Gastroesophageal sphincter (tissue), 4 donors: ENCODE measurements around the gene ANKRD61. TPM values are rescaled to one million over a fixed set of nuclear protein-coding genes. Genes with fewer than 3 reads are reported as not detected.
"Not testable (repeated sequence)": the region's sequence is repeated elsewhere in the genome, so short reads cannot be mapped to it uniquely, and the experiment has no call there.

ENCODE experiments used
- ATAC-seq: fragments of 150-250 bp; one replicate; pipeline ENCODE4 v1.9.1; 2016; ENCODE audit warnings: mild to moderate bottlenecking, moderate library complexity
- H3K27ac ChIP-seq, 4 donors: fragments of 200-600 bp; sonication (generic) in 3 of 4; 1 replicate in 3 of 4; 2 replicates in 1 of 4; pipeline ENCODE4 v1.5.1; 2016 to 2019
- H3K27me3 ChIP-seq: fragments of 200-600 bp; sonication (generic); one replicate; pipeline ENCODE4 v1.5.1; 2019
- H3K36me3 ChIP-seq, 2 donors: fragments of 200-600 bp; sonication (generic); one replicate each; pipeline ENCODE4 v1.5.1; 2019; ENCODE audit warnings: control low read depth in 1 of 2
- H3K4me1 ChIP-seq, 3 donors: fragments of 200-600 bp; sonication (generic); 1 replicate in 2 of 3; 2 replicates in 1 of 3; pipeline ENCODE4 v1.5.1; 2016 to 2019; ENCODE audit warnings: control low read depth in 2 of 3
- H3K4me3 ChIP-seq, 2 donors: fragments of 200-600 bp; sonication (generic); one replicate each; pipeline ENCODE4 v1.5.1; 2019; ENCODE audit warnings: mild to moderate bottlenecking in 1 of 2, moderate library complexity in 1 of 2
- H3K9me3 ChIP-seq, 3 donors: fragments of 200-600 bp; sonication (generic); one replicate each; pipeline ENCODE4 v1.5.1; 2017 to 2019; ENCODE audit warnings: control low read depth in 2 of 3
- CTCF ChIP-seq, 4 experiments: fragments of 200-600 bp in 2 of 4; fragments of 450-650 bp in 2 of 4; sonication (generic) in 1 of 4; IDR thresholded peaks; one replicate each; pipeline ENCODE4 v1.5.1; 2017 to 2019; ENCODE audit warnings: antibody characterized with exemption in 4 of 4, mild to moderate bottlenecking in 2 of 4, moderate library complexity in 2 of 4
- EP300 ChIP-seq: sonication (generic); formaldehyde crosslinking; IDR thresholded peaks from one replicate; pipeline ENCODE4 v1.6.1; 2017; ENCODE audit warnings: antibody characterized with exemption, mild to moderate bottlenecking
- POLR2A ChIP-seq, 2 donors: fragments of 450-650 bp; IDR thresholded peaks; one replicate each; pipeline ENCODE4 v1.6.1; 2017; ENCODE audit warnings: antibody characterized with exemption in 2 of 2, mild to moderate bottlenecking in 2 of 2, moderate library complexity in 1 of 2
- POLR2AphosphoS5 ChIP-seq: sonication (generic); formaldehyde crosslinking; IDR thresholded peaks from one replicate; pipeline ENCODE4 v1.6.1; 2017; ENCODE audit warnings: antibody characterized with exemption
- WGBS, 2 donors: methylation state at CpG; one replicate each; pipeline ENCODE4 v1.1.5; 2018; ENCODE audit warnings: low coverage in 1 of 2; 5-methylcytosine and 5-hydroxymethylcytosine counted together
- total RNA-seq, 4 donors: library from RNA; depleted of rRNA; stranded (reverse); fragments of >200 nt; gene quantifications; one replicate each; pipeline ENCODE4 v1.1.0, GENCODE V29; 2016

The ANKRD61 gene
- total RNA-seq, 4 donors from 2014 or later, result 0.27 TPM; not detected in 3

GRCh38 chr7:6035686-6036085 is 4.5 kb downstream of the ANKRD61 start:
- H3K27me3 ChIP-seq, result no peaks in the 10 kb centered on the region
- ATAC-seq, result no peak
- no peak overlapping the region for H3K4me3 ChIP-seq
- H3K27ac ChIP-seq, result no peak overlapping the region
- no peaks in the 10 kb centered on the region for H3K4me1 ChIP-seq
- 95 to 96% methylated on average over 3 to 8 of the region's 13 CpGs for WGBS, 2 donors
- no peaks in the 10 kb centered on the region for H3K9me3 ChIP-seq
- TF ChIP-seq POLR2A (IDR thresholded peaks at IDR 0.05) (no peak), CTCF (IDR thresholded peaks at IDR 0.05) (no peak), POLR2AphosphoS5 (no peak), EP300 (no peak)
- H3K36me3 ChIP-seq, result peaks cover 0 to 98% of the 10 kb centered on the region in 2 donors

GRCh38 chr7:6049780-6050179 is 18.6 kb downstream of the ANKRD61 start:
- Histone ChIP-seq H3K27me3 (no peaks in the 10 kb centered on the region), H3K36me3 (peaks cover 0 to 98% of the 10 kb centered on the region in 2 donors), H3K4me3 (no peak overlapping the region), H3K9me3 (no peaks in the 10 kb centered on the region), H3K4me1 (peaks cover 0 to 1% (median 0%) of the 10 kb centered on the region in 3 donors), H3K27ac (no peak overlapping the region)
- 39 to 40% methylated on average over 4 of the region's 4 CpGs for WGBS, 2 donors
- TF ChIP-seq POLR2A (IDR thresholded peaks at IDR 0.05), result no peak
- TF ChIP-seq EP300, result no peak
- no peak for TF ChIP-seq CTCF (IDR thresholded peaks at IDR 0.05)
- TF ChIP-seq POLR2AphosphoS5, result no peak
- no peak for ATAC-seq

GRCh38 chr7:6051185-6051584 is 20.0 kb downstream of the ANKRD61 start:
- WGBS, 2 donors, result 92 to 96% methylated on average over 5 to 6 of the region's 9 CpGs

GRCh38 chr7:6056616-6057015 is 25.4 kb downstream of the ANKRD61 start:
- peaks cover 3 to 42% (median 12%) of the 10 kb centered on the region in 3 donors for H3K4me1 ChIP-seq
- no peaks in the 10 kb centered on the region for H3K9me3 ChIP-seq
- 30% methylated on average over 1 of the region's 1 CpG; no CpG with 5 or more reads in 1 of the 2 donors for WGBS, 2 donors
- no peaks in the 10 kb centered on the region for H3K27me3 ChIP-seq
- ATAC-seq, result no peak
- TF ChIP-seq POLR2A (IDR thresholded peaks at IDR 0.05) (no peak), CTCF (IDR thresholded peaks at IDR 0.05) (no peak), EP300 (no peak), POLR2AphosphoS5 (no peak)
- H3K36me3 ChIP-seq, result peaks cover 0 to 32% of the 10 kb centered on the region in 2 donors
- H3K27ac ChIP-seq, result no peak overlapping the region
- H3K4me3 ChIP-seq, result no peak overlapping the region

More at GRCh38 chr7:6051185-6051584, 20.0 kb downstream of the ANKRD61 start:
- not testable (repeated sequence) for H3K27ac ChIP-seq, H3K27me3 ChIP-seq, H3K9me3 ChIP-seq, ATAC-seq, H3K4me3 ChIP-seq
- Histone ChIP-seq H3K4me1 (peaks cover 0 to 14% (median 0%) of the 10 kb centered on the region in 3 donors), H3K36me3 (peaks cover 0 to 86% of the 10 kb centered on the region in 2 donors)

GRCh38 chr7:6057316-6058129 is 26.3 kb downstream of the ANKRD61 start:
- H3K9me3 ChIP-seq, result no peaks in the 10 kb centered on the region
- H3K36me3 ChIP-seq, result peaks cover 0 to 25% of the 10 kb centered on the region in 2 donors
- peaks cover 3 to 42% (median 12%) of the 10 kb centered on the region in 3 donors for H3K4me1 ChIP-seq
- H3K27me3 ChIP-seq, result no peaks in the 10 kb centered on the region
- TF ChIP-seq POLR2A (IDR thresholded peaks at IDR 0.05) (no peak), POLR2AphosphoS5 (no peak), EP300 (no peak), CTCF (IDR thresholded peaks at IDR 0.05) (no peak)
- ATAC-seq, result no peak
- H3K4me3 ChIP-seq, result peak overlapping the region in 1 of 2 donors; percentile 88
- H3K27ac ChIP-seq, result peak overlapping the region in 1 of 4 donors; percentile 90
- 65 to 80% methylated on average over 7 to 13 of the region's 14 CpGs for WGBS, 2 donors

- 78% methylated on average over 10 of the region's 11 CpGs; no CpG with 5 or more reads in 1 of the 2 donors for WGBS, 2 donors
- H3K27ac ChIP-seq, result not testable (repeated sequence)
Measured at GRCh38 chr7:6059941-6060340, 28.8 kb downstream of the ANKRD61 start.

More at GRCh38 chr7:6059941-6060340, 28.8 kb downstream of the ANKRD61 start:
- not testable (repeated sequence) for H3K36me3 ChIP-seq, H3K9me3 ChIP-seq, ATAC-seq, H3K27me3 ChIP-seq, H3K4me3 ChIP-seq
- H3K4me1 ChIP-seq, result peaks cover 3 to 40% (median 12%) of the 10 kb centered on the region in 3 donors
